Transverse colon (tissue), 3 donors: Measurements from ENCODE around the gene BTBD1.
"Not testable (repeated sequence)": the region's sequence is repeated elsewhere in the genome, so short reads cannot be mapped to it uniquely, and the experiment has no call there.

Experiments used
- CTCF ChIP-seq, 5 experiments: fragments of 200-600 bp in 3 of 5; fragments of 450-650 bp in 2 of 5; sonication (generic) in 3 of 5; IDR thresholded peaks; 1 replicate in 2 of 5; 2 replicates in 3 of 5; pipeline ENCODE4 v1.5.1; 2016 to 2017; ENCODE audit warnings: antibody characterized with exemption in 5 of 5, inconsistent platforms in 3 of 5, mild to moderate bottlenecking in 2 of 5, moderate library complexity in 1 of 5
- EP300 ChIP-seq: sonication (generic); formaldehyde crosslinking; IDR thresholded peaks from one replicate; pipeline ENCODE4 v1.6.1; 2017; ENCODE audit warnings: antibody characterized with exemption, low read depth
- POLR2A ChIP-seq: fragments of 450-650 bp; IDR thresholded peaks from one replicate; pipeline ENCODE4 v1.6.1; 2016; ENCODE audit warnings: antibody characterized with exemption, mild to moderate bottlenecking, moderate library complexity

GRCh38 chr15:83085864-83086552 lies 19.0 kb upstream of the BTBD1 start:
- TF ChIP-seq EP300; CTCF (IDR thresholded peaks at IDR 0.05); POLR2A: not testable (repeated sequence)
